Measurements from ENCODE around the gene TAC3. TPM values are rescaled to one million over a fixed set of nuclear protein-coding genes. Genes with fewer than 3 reads are reported as not detected.

The TAC3 gene
- total RNA-seq, 1 donor from 2014 or later = not detected

DNA sequence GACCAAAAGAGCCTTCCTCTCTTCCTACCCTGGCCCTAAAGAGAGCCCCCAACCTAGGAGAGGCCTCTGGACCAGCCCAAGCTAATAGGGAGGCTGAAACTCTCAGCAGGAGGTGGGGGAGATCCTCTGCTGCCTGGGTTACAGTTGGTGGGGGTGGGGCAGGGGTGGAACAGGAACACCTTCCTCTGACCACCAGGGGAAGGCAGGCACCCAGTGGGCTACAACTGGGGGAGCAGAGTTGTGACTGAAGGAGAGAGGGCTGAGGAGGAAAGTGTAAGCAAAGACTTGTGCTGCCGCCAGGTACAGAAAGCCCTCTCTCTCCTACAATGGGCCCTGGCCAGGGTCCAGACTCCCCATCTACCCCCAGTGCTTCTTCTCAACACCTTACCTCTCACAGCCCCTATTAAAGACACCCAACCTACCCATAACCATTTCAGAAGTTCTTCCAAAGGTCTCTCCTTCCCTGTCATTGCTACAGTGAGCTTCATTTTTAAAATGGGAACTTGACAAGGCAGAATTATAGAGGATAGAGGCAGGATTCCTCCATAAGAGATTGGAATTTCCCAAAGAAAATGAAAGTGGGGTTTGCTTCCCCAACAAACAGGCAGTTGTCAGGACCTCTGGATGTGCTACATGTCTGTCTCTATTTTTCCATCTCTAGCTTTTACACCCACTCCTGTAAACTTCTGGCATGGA is 32.2 kb upstream of the TAC3 start:
- no peaks in the 10 kb centered on the region for H3K36me3 ChIP-seq (ENCODE audit: control insufficient read depth in 3 of 3, insufficient read depth in 3 of 3, low read length in 3 of 3)
- H3K4me3 ChIP-seq (ENCODE audit: low read length in 3 of 3) = no peak overlapping the region
- H3K27me3 ChIP-seq (ENCODE audit: control insufficient read depth in 3 of 3, insufficient read depth in 3 of 3, low read length in 3 of 3) = peaks cover 3 to 26% (median 4%) of the 10 kb centered on the region in 3 donors
- H3K27ac ChIP-seq (ENCODE audit: low read depth, low read length) = no peak overlapping the region
- no peak overlapping the region for H3K9ac ChIP-seq (ENCODE audit: low read depth in 1 of 3, low read length in 3 of 3)
- no peaks in the 10 kb centered on the region for H3K4me1 ChIP-seq (ENCODE audit: control insufficient read depth in 3 of 3, insufficient read depth in 3 of 3, low read length in 3 of 3)
- no peaks in the 10 kb centered on the region for H3K9me3 ChIP-seq (ENCODE audit: control insufficient read depth in 3 of 3, low read length in 3 of 3)

GRCh38 chr12:57047981-57048380 is 31.7 kb upstream of the TAC3 start:
- no peaks in the 10 kb centered on the region for H3K9me3 ChIP-seq (ENCODE audit: control insufficient read depth in 3 of 3, low read length in 3 of 3)
- H3K36me3 ChIP-seq (ENCODE audit: control insufficient read depth in 3 of 3, insufficient read depth in 3 of 3, low read length in 3 of 3) = no peaks in the 10 kb centered on the region
- no peak overlapping the region for H3K27ac ChIP-seq (ENCODE audit: low read depth, low read length)
- H3K4me1 ChIP-seq (ENCODE audit: control insufficient read depth in 3 of 3, insufficient read depth in 3 of 3, low read length in 3 of 3) = no peaks in the 10 kb centered on the region
- no peak overlapping the region for H3K9ac ChIP-seq (ENCODE audit: low read depth in 1 of 3, low read length in 3 of 3)
- H3K27me3 ChIP-seq (ENCODE audit: control insufficient read depth in 3 of 3, insufficient read depth in 3 of 3, low read length in 3 of 3) = peaks cover 4 to 26% (median 7%) of the 10 kb centered on the region in 3 donors
- no peak overlapping the region for H3K4me3 ChIP-seq (ENCODE audit: low read length in 3 of 3)

GRCh38 chr12:57046947-57047890 is 30.9 kb upstream of the TAC3 start:
- H3K4me1 ChIP-seq (ENCODE audit: control insufficient read depth in 3 of 3, insufficient read depth in 3 of 3, low read length in 3 of 3) = no peaks in the 10 kb centered on the region
- peaks cover 4 to 26% (median 7%) of the 10 kb centered on the region in 3 donors for H3K27me3 ChIP-seq (ENCODE audit: control insufficient read depth in 3 of 3, insufficient read depth in 3 of 3, low read length in 3 of 3)
- H3K9ac ChIP-seq (ENCODE audit: low read depth in 1 of 3, low read length in 3 of 3) = no peak overlapping the region
- no peaks in the 10 kb centered on the region for H3K9me3 ChIP-seq (ENCODE audit: control insufficient read depth in 3 of 3, low read length in 3 of 3)
- H3K36me3 ChIP-seq (ENCODE audit: control insufficient read depth in 3 of 3, insufficient read depth in 3 of 3, low read length in 3 of 3) = no peaks in the 10 kb centered on the region
- H3K4me3 ChIP-seq (ENCODE audit: low read length in 3 of 3) = no peak overlapping the region
- no peak overlapping the region for H3K27ac ChIP-seq (ENCODE audit: low read depth, low read length)

DNA sequence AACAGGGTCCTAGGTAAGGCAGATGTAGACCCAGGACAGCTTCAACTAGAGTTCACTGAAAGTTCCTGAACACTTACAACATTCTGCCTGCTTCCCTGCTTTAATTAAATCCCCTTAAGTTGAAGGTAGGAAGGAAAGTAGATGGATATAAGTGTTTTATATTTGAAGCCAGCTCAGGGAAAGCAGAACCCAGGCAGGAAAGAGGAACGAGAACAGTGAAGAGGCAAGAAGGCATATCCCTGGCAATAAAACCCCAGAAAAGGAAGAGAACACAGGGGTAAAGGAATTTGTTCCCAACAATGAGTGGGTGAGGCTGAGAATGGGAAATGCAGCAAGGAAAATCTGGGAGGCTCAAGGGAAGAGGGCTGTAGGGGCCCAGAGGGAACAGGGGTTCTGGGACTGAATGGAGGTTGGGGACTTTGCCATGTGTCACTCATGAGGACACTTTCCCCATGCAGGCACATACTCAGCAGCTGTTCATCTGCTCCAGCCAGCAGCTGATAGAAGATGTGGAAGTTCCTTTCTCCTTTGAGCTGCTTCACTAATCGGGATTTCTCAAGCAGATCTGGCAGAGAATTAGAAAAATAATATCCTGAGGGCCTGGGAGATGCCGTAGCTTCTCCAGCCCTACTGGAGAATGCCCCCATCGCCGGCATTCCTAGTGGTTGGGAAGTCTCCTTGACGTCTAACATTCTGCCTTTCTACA is 29.9 kb upstream of the TAC3 start:
- H3K27me3 ChIP-seq (ENCODE audit: control insufficient read depth in 3 of 3, insufficient read depth in 3 of 3, low read length in 3 of 3) = peaks cover 4 to 26% (median 7%) of the 10 kb centered on the region in 3 donors
- no peaks in the 10 kb centered on the region for H3K9me3 ChIP-seq (ENCODE audit: control insufficient read depth in 3 of 3, low read length in 3 of 3)
- no peaks in the 10 kb centered on the region for H3K36me3 ChIP-seq (ENCODE audit: control insufficient read depth in 3 of 3, insufficient read depth in 3 of 3, low read length in 3 of 3)
- H3K9ac ChIP-seq (ENCODE audit: low read depth in 1 of 3, low read length in 3 of 3) = no peak overlapping the region
- H3K4me1 ChIP-seq (ENCODE audit: control insufficient read depth in 3 of 3, insufficient read depth in 3 of 3, low read length in 3 of 3) = no peaks in the 10 kb centered on the region
- no peak overlapping the region for H3K4me3 ChIP-seq (ENCODE audit: low read length in 3 of 3)
- no peak overlapping the region for H3K27ac ChIP-seq (ENCODE audit: low read depth, low read length)

GRCh38 chr12:57044889-57045288 is 28.6 kb upstream of the TAC3 start:
- no peak overlapping the region for H3K4me3 ChIP-seq (ENCODE audit: low read length in 3 of 3)
- H3K36me3 ChIP-seq (ENCODE audit: control insufficient read depth in 3 of 3, insufficient read depth in 3 of 3, low read length in 3 of 3) = no peaks in the 10 kb centered on the region
- peaks cover 4 to 24% (median 7%) of the 10 kb centered on the region in 3 donors for H3K27me3 ChIP-seq (ENCODE audit: control insufficient read depth in 3 of 3, insufficient read depth in 3 of 3, low read length in 3 of 3)
- no peaks in the 10 kb centered on the region for H3K4me1 ChIP-seq (ENCODE audit: control insufficient read depth in 3 of 3, insufficient read depth in 3 of 3, low read length in 3 of 3)
- H3K9ac ChIP-seq (ENCODE audit: low read depth in 1 of 3, low read length in 3 of 3) = no peak overlapping the region
- H3K27ac ChIP-seq (ENCODE audit: low read depth, low read length) = no peak overlapping the region
- H3K9me3 ChIP-seq (ENCODE audit: control insufficient read depth in 3 of 3, low read length in 3 of 3) = no peaks in the 10 kb centered on the region

- Histone ChIP-seq H3K27me3 (ENCODE audit: control insufficient read depth in 3 of 3, insufficient read depth in 3 of 3, low read length in 3 of 3) (peaks cover 4 to 21% (median 7%) of the 10 kb centered on the region in 3 donors), H3K9ac (ENCODE audit: low read depth in 1 of 3, low read length in 3 of 3) (no peak overlapping the region), H3K36me3 (ENCODE audit: control insufficient read depth in 3 of 3, insufficient read depth in 3 of 3, low read length in 3 of 3) (no peaks in the 10 kb centered on the region), H3K4me3 (ENCODE audit: low read length in 3 of 3) (no peak overlapping the region), H3K4me1 (ENCODE audit: control insufficient read depth in 3 of 3, insufficient read depth in 3 of 3, low read length in 3 of 3) (no peaks in the 10 kb centered on the region), H3K9me3 (ENCODE audit: control insufficient read depth in 3 of 3, low read length in 3 of 3) (no peaks in the 10 kb centered on the region), H3K27ac (ENCODE audit: low read depth, low read length) (no peak overlapping the region)
These were observed 28.1 kb upstream of the TAC3 start for GRCh38 chr12:57044468-57044867.

GRCh38 chr12:57042695-57043094 is 26.4 kb upstream of the TAC3 start:
- peaks cover 4 to 21% (median 7%) of the 10 kb centered on the region in 3 donors for H3K27me3 ChIP-seq (ENCODE audit: control insufficient read depth in 3 of 3, insufficient read depth in 3 of 3, low read length in 3 of 3)
- no peak overlapping the region for H3K9ac ChIP-seq (ENCODE audit: low read depth in 1 of 3, low read length in 3 of 3)
- no peaks in the 10 kb centered on the region for H3K4me1 ChIP-seq (ENCODE audit: control insufficient read depth in 3 of 3, insufficient read depth in 3 of 3, low read length in 3 of 3)
- no peak overlapping the region for H3K27ac ChIP-seq (ENCODE audit: low read depth, low read length)
- H3K36me3 ChIP-seq (ENCODE audit: control insufficient read depth in 3 of 3, insufficient read depth in 3 of 3, low read length in 3 of 3) = no peaks in the 10 kb centered on the region
- no peak overlapping the region for H3K4me3 ChIP-seq (ENCODE audit: low read length in 3 of 3)
- no peaks in the 10 kb centered on the region for H3K9me3 ChIP-seq (ENCODE audit: control insufficient read depth in 3 of 3, low read length in 3 of 3)

GRCh38 chr12:57040750-57041149 is 24.4 kb upstream of the TAC3 start:
- H3K36me3 ChIP-seq (ENCODE audit: control insufficient read depth in 3 of 3, insufficient read depth in 3 of 3, low read length in 3 of 3) = no peaks in the 10 kb centered on the region
- no peak overlapping the region for H3K9ac ChIP-seq (ENCODE audit: low read depth in 1 of 3, low read length in 3 of 3)
- H3K4me3 ChIP-seq (ENCODE audit: low read length in 3 of 3) = no peak overlapping the region
- peaks cover 0 to 5% (median 4%) of the 10 kb centered on the region in 3 donors for H3K27me3 ChIP-seq (ENCODE audit: control insufficient read depth in 3 of 3, insufficient read depth in 3 of 3, low read length in 3 of 3)
- H3K9me3 ChIP-seq (ENCODE audit: control insufficient read depth in 3 of 3, low read length in 3 of 3) = no peaks in the 10 kb centered on the region
- H3K27ac ChIP-seq (ENCODE audit: low read depth, low read length) = no peak overlapping the region
- H3K4me1 ChIP-seq (ENCODE audit: control insufficient read depth in 3 of 3, insufficient read depth in 3 of 3, low read length in 3 of 3) = no peaks in the 10 kb centered on the region

DNA sequence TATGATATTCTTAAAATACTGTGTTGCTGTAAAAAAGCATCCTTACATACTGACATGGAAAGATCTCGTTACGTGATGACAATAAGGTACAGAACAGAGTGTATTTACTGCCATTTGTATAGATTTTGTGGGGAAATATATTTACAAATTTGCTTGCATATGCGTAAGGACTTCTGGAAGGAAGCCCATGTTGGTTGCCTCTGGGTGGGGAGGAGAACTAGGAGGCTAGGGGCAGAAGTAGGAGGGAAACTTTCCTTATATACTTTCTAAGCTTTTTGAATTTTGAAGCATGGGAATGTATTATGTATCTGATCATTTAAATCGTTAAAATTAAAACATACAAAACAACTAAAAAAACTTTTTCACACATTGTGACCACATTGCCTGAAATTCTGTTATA is 23.9 kb upstream of the TAC3 start:
- Histone ChIP-seq H3K27me3 (ENCODE audit: control insufficient read depth in 3 of 3, insufficient read depth in 3 of 3, low read length in 3 of 3) (peaks cover 0 to 5% (median 4%) of the 10 kb centered on the region in 3 donors), H3K4me3 (ENCODE audit: low read length in 3 of 3) (no peak overlapping the region), H3K27ac (ENCODE audit: low read depth, low read length) (no peak overlapping the region), H3K9me3 (ENCODE audit: control insufficient read depth in 3 of 3, low read length in 3 of 3) (no peaks in the 10 kb centered on the region), H3K4me1 (ENCODE audit: control insufficient read depth in 3 of 3, insufficient read depth in 3 of 3, low read length in 3 of 3) (no peaks in the 10 kb centered on the region), H3K36me3 (ENCODE audit: control insufficient read depth in 3 of 3, insufficient read depth in 3 of 3, low read length in 3 of 3) (no peaks in the 10 kb centered on the region), H3K9ac (ENCODE audit: low read depth in 1 of 3, low read length in 3 of 3) (no peak overlapping the region)
